Endothelial cell of umbilical vein (primary cell): Measurements from ENCODE around the gene RGPD3.
"Not testable (repeated sequence)": the region's sequence is repeated elsewhere in the genome, so short reads cannot be mapped to it uniquely, and the experiment has no call there.

Experiments used
- EZH2 ChIP-seq: IDR thresholded peaks from 2 replicates; pipeline ENCODE4 v1.6.1; 2012; ENCODE audit warnings: borderline replicate concordance, low read depth, mild to moderate bottlenecking, moderate library complexity, low read length, inconsistent platforms; ENCODE audit not compliant: severe bottlenecking
- JUN ChIP-seq: IDR thresholded peaks from 2 replicates; pipeline ENCODE4 v1.6.1; 2011; ENCODE audit warnings: borderline replicate concordance, low read depth; ENCODE audit not compliant: insufficient read length, insufficient read depth
- MAX ChIP-seq: IDR thresholded peaks from 2 replicates; pipeline ENCODE4 v1.6.1; 2011; ENCODE audit not compliant: insufficient read depth, insufficient read length
- POLR2AphosphoS5 ChIP-seq: IDR thresholded peaks from 2 replicates; pipeline ENCODE4 v1.6.1; 2012; ENCODE audit warnings: low read depth, mild to moderate bottlenecking, control low read depth, low read length, moderate library complexity; ENCODE audit not compliant: insufficient read depth
- TF ChIP-seq, protein P1 (sequence below), 2 donors: IDR thresholded peaks; 1 replicate in 1 of 2; 2 replicates in 1 of 2; pipeline ENCODE4 v1.5.1; 2011; ENCODE audit warnings: low read length in 2 of 2, mild to moderate bottlenecking in 2 of 2, moderate library complexity in 2 of 2, control low read depth in 1 of 2, inconsistent platforms in 1 of 2, low read depth in 1 of 2; ENCODE audit not compliant: insufficient read depth in 1 of 2; ENCODE audit errors: extremely low read depth in 1 of 2

GRCh38 chr2:106487386-106488191, 19.4 kb upstream of the RGPD3 start:
- TF ChIP-seq, protein P1, sequence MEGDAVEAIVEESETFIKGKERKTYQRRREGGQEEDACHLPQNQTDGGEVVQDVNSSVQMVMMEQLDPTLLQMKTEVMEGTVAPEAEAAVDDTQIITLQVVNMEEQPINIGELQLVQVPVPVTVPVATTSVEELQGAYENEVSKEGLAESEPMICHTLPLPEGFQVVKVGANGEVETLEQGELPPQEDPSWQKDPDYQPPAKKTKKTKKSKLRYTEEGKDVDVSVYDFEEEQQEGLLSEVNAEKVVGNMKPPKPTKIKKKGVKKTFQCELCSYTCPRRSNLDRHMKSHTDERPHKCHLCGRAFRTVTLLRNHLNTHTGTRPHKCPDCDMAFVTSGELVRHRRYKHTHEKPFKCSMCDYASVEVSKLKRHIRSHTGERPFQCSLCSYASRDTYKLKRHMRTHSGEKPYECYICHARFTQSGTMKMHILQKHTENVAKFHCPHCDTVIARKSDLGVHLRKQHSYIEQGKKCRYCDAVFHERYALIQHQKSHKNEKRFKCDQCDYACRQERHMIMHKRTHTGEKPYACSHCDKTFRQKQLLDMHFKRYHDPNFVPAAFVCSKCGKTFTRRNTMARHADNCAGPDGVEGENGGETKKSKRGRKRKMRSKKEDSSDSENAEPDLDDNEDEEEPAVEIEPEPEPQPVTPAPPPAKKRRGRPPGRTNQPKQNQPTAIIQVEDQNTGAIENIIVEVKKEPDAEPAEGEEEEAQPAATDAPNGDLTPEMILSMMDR (IDR thresholded peaks at IDR 0.05; ENCODE audit: extremely low read depth in 1 of 2, insufficient read depth in 1 of 2, low read depth in 1 of 2, low read length in 2 of 2): not testable (repeated sequence)
- not testable (repeated sequence) for TF ChIP-seq EZH2, POLR2AphosphoS5, MAX, JUN
